GM21619 (cell line): ENCODE results near the gene KIR3DL3.
"Not testable (repeated sequence)": the region's sequence is repeated elsewhere in the genome, so short reads cannot be mapped to it uniquely, and the experiment has no call there.

ENCODE experiments used
- ATAC-seq: cut with Tn5 transposase; IDR thresholded peaks from one replicate; pipeline ENCODE4 v1.9.1; 2021; ENCODE audit not compliant: unreplicated experiment

KIR3DL3 gene

DNA sequence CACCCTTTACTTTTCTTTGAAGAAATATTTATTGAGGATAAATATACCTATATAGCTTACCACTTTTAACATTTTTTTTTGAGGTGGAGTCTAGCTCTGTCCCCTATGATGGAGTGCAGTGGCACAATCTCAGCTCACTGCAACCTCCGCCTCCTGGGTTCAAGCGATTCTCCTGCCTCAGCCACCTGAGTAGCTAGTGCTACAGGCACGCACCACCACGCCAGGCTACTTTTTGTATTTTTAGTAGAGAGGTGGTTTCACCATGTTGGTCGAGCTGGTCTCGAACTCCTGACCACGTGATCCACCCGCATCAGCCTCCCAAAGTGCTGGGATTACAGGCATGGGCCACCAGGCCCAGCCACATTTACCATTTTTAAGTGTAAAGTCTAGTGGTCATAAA, 51.6 kb downstream of the KIR3DL3 start:
- ATAC-seq = not testable (repeated sequence)

DNA sequence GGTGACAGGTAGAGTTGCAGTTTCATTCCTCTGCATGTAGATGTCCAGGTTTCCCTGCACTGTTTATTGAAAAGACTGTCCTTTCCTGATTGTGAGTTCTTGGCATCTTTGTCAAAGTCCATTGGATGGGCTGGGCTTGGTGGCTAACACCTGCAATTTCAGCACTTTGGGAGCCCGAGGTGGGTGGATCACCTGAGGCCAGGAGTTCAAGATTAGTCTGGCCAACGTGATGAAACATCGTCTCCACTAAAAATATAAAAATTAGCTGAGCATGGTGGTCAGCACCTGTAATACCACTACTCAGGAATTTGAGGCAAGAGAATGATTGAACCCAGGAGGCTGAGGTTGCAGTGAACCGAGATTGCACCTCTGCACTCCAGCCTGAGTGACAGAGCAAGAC, 53.6 kb downstream of the KIR3DL3 start:
- not testable (repeated sequence) for ATAC-seq

DNA sequence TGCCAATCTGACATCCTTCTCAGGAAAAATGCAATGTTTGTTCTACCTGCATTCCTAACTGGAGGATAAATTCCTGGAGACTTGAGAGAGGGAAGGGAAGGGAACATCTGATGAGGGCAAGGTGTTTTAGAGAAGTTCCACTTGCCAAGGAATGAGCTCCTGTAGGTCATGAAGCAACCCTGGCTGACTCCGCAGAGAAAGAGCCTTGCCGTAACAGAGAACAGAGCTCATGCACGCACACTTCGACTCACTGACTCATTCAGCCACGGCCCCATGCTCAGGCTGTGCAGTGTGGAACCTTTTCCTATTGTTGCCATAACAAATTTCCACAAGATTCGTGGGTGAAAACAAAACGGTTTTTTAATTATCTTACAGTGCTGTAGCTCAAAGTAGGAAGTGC, 54.7 kb downstream of the KIR3DL3 start:
- ATAC-seq = not testable (repeated sequence)

DNA sequence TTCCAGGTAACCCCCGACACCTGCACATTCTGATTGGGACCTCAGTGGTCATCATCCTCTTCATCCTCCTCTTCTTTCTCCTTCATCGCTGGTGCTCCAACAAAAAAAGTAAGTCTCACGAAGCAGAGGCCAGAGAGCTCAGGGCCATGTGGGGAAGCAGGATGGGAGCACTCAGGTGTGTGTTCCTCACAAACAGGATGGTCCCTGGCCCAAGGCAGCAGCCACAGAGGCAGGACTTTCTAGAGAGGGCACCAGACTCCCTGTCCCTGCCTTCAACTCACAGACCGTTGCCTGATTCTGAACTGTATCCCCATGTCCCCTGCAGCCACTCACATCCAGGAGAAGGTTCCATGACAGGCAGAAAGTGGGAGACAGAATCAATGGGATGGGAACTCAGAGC, 58.7 kb downstream of the KIR3DL3 start:
- ATAC-seq = not testable (repeated sequence)
